K562 (cell line): ENCODE measurements around the gene SLMAP. TPM values are rescaled to one million over a fixed set of nuclear protein-coding genes. Genes with fewer than 3 reads are reported as not detected.

Source experiments
- CEBPB ChIP-seq: fragments of 450-650 bp; IDR thresholded peaks from 2 replicates; pipeline ENCODE4 v1.6.1; 2016; ENCODE audit warnings: missing genetic modification characterization, missing compliant biosample characterization
- NCOA4 ChIP-seq: fragments of 450-650 bp; IDR thresholded peaks from 2 replicates; pipeline ENCODE4 v1.6.1; 2018; ENCODE audit warnings: mild to moderate bottlenecking; ENCODE audit not compliant: partially characterized antibody
- SMAD4 ChIP-seq: fragments of 250-450 bp; sonication (Bioruptor Pico); conservative IDR thresholded peaks from 2 replicates; pipeline ENCODE4 v1.8.0; 2021; ENCODE audit warnings: inconsistent platforms, mild to moderate bottlenecking, moderate library complexity
- ZNF318 ChIP-seq, 2 experiments: fragments of 450-650 bp; IDR thresholded peaks; 2 replicates each; pipeline ENCODE4 v1.6.1; 2016; ENCODE audit warnings: mild to moderate bottlenecking in 2 of 2, borderline replicate concordance in 1 of 2, low read depth in 1 of 2, moderate library complexity in 1 of 2
- polyA plus RNA-seq, 8 experiments: library from polyadenylated mRNA; depleted of rRNA in 4 of 8; stranded (reverse) in 5 of 8; unstranded in 3 of 8; fragments of >200 nt; fragmentation: Nextera tagmentation in 2 of 8; fragmentation: Illumina TruSeq in 1 of 8; extraction: Ambion mirVana in 2 of 8; extraction: Trizol in 1 of 8; gene quantifications; 2 replicates each; pipeline versions ENCODE4 v1.2.1 to v1.2.3, GENCODE V29; 2011 to 2014; ENCODE audit warnings: inconsistent platforms in 1 of 8, missing spikeins in 1 of 8
- total RNA-seq, 7 experiments: library from RNA; depleted of rRNA in 6 of 7; stranded (reverse); fragments of >200 nt in 6 of 7; fragmentation: Illumina TruSeq in 2 of 7; extraction: Trizol in 2 of 7; gene quantifications; 2 replicates each; pipeline versions ENCODE4 v1.2.1 to v1.2.3, GENCODE V29; 2011 to 2021; ENCODE audit warnings: low replicate concordance in 1 of 7

SLMAP gene
- total and polyA plus RNA-seq, 9 of the 15 experiments (the other 6 are each of a cell fraction or from before 2014, with no cell fraction given): 12.1 to 50.7 (median 28.3) TPM

- TF ChIP-seq ZNF318 (IDR thresholded peaks at IDR 0.05; ENCODE audit: borderline replicate concordance in 1 of 2, low read depth in 1 of 2) (no peak), CEBPB (no peak), NCOA4 (no peak), SMAD4 (CRISPR knock-in tag) (no peak)
These were observed 53.5 kb downstream of the SLMAP start (continued) for GRCh38 chr3:57809609-57809968.
